HG03025 (cell line): Measurements from ENCODE around the gene BTBD3.

ENCODE experiments used
- ATAC-seq: cut with Tn5 transposase; IDR thresholded peaks from one replicate; pipeline ENCODE4 v1.9.1; 2021; ENCODE audit warnings: mild to moderate bottlenecking, moderate library complexity; ENCODE audit not compliant: unreplicated experiment, low FRiP score

BTBD3 gene

DNA sequence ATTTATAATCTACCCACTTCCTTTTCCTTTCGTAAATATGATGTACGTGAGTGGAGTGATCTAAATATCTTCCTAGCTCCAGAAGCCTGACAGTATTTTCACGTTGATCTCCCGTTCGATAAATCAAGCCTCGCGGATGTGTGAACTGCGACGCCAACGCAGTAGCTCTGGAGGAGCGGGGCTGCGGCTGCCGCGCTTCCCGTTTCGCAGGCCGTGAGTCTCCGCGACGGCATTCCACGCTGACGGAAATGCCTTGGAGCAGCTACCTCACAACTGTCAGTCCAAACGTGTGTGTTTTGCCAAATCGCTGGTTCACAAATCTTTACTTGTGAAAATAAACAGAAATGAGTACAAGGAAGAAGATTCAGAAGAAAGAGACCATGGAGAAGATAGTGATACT, 41.2 kb downstream of the BTBD3 start:
- no peak for ATAC-seq

GRCh38 chr20:11965602-11966001, 47.9 kb downstream of the BTBD3 start:
- no peak for ATAC-seq

DNA sequence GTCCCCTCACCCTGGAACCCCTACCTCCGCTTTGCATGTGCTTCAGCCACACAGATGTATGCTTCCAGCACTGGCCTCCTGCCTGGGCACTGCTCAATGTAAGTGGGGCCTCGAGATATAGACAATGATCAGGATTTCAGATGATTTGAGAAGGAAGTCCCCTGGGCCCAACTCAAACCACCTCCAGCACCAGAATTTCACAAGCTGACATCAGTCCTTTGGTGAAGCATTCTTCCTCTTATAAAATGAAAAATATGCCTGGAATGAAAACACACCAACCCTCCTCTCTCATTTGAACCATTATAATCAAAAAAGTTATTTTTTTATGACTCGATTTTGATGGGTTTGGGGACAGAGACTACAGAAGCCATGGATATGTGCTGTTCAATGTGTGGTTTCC, 48.5 kb downstream of the BTBD3 start:
- no peak for ATAC-seq

- ATAC-seq = no peak
These were observed 52.6 kb downstream of the BTBD3 start for GRCh38 chr20:11970243-11970836.

- ATAC-seq = no peak
These were observed 54.8 kb downstream of the BTBD3 start for GRCh38 chr20:11972478-11972877.
